Mesenteric fat pad (tissue), 1 donor: ENCODE results near the gene KRT17. TPM values are rescaled to one million over a fixed set of nuclear protein-coding genes. Genes with fewer than 3 reads are reported as not detected.
"Not testable (repeated sequence)": the region's sequence is repeated elsewhere in the genome, so short reads cannot be mapped to it uniquely, and the experiment has no call there.

ENCODE experiments used
- DNase-seq: peaks from one replicate; pipeline ENCODE4 v3.0.0-alpha.2; 2020; ENCODE audit warnings: low spot score
- total RNA-seq: library from RNA; stranded (reverse); fragmentation: NEBNext Ultra II Directional; extraction: Animal tissue kit (Norgen Biotek cat#: 25700); gene quantifications from one replicate; pipeline ENCODE4 v1.2.1, GENCODE V29; 2021
- donor health status: DM: yes; HTN: yes; CAD: no.

KRT17 gene
- total RNA-seq, 1 donor from 2014 or later: not detected

GRCh38 chr17:41654678-41655607, 30.6 kb upstream of the KRT17 start:
- no peak for DNase-seq

GRCh38 chr17:41653892-41654677, 29.7 kb upstream of the KRT17 start:
- DNase-seq: no peak

- DNase-seq: no peak
Measured at GRCh38 chr17:41653421-41653820, 29.0 kb upstream of the KRT17 start.

- no peak for DNase-seq
Measured at GRCh38 chr17:41652461-41652970, 28.1 kb upstream of the KRT17 start.

GRCh38 chr17:41651625-41652460, 27.5 kb upstream of the KRT17 start:
- DNase-seq: no peak

- DNase-seq: no peak
Measured at GRCh38 chr17:41650794-41651624, 26.6 kb upstream of the KRT17 start.

- DNase-seq: no peak
Measured at GRCh38 chr17:41649923-41650519, 25.6 kb upstream of the KRT17 start.

- peak; percentile 94 for DNase-seq
Measured at GRCh38 chr17:41648411-41649195, 24.2 kb upstream of the KRT17 start.

- peak; percentile 96 for DNase-seq
Measured at GRCh38 chr17:41647940-41648410, 23.6 kb upstream of the KRT17 start.

GRCh38 chr17:41647038-41647813, 22.9 kb upstream of the KRT17 start:
- DNase-seq: no peak

GRCh38 chr17:41642252-41643156, 18.1 kb upstream of the KRT17 start:
- DNase-seq: no peak

- not testable (repeated sequence) for DNase-seq
Measured at GRCh38 chr17:41640596-41640995, 16.2 kb upstream of the KRT17 start.

GRCh38 chr17:41639492-41640473, 15.4 kb upstream of the KRT17 start:
- no peak for DNase-seq

GRCh38 chr17:41638941-41639340, 14.6 kb upstream of the KRT17 start:
- no peak for DNase-seq

- no peak for DNase-seq
Measured at GRCh38 chr17:41638194-41638593, 13.8 kb upstream of the KRT17 start.

- no peak for DNase-seq
Measured at GRCh38 chr17:41636652-41637051, 12.3 kb upstream of the KRT17 start.
